CD8-positive, alpha-beta memory T cell (primary cell): ENCODE data around the gene KIF26A. TPM values are rescaled to one million over a fixed set of nuclear protein-coding genes. Genes with fewer than 3 reads are reported as not detected.

Experiments used
- CTCF ChIA-PET: fragments of 350-600 bp; sonication (Branson Sonifier 250); formaldehyde crosslinking; loops from one replicate; lab custom pipeline; 2021; ENCODE audit warnings: antibody characterized with exemption; lab: Charles Lee
- POLR2A ChIA-PET: fragments of 350-600 bp; sonication (Branson Sonifier 250); formaldehyde crosslinking; loops from one replicate; lab custom pipeline; 2021; ENCODE audit warnings: antibody characterized with exemption; lab: Charles Lee
- DNase-seq, 5 donors: peaks; one replicate each; pipeline versions ENCODE4 v3.0.0 to v3.0.0-alpha.2; 2020 to 2022; ENCODE audit warnings: mixed read lengths in 1 of 5
- H3K27ac ChIP-seq: one replicate; pipeline ENCODE4 v1.7.0; 2013; ENCODE audit warnings: low read depth, mild to moderate bottlenecking, low read length, moderate library complexity
- H3K27me3 ChIP-seq: 2 replicates; pipeline ENCODE4 v1.7.0; 2013; ENCODE audit warnings: low read length, mild to moderate bottlenecking; ENCODE audit not compliant: insufficient read depth, poor library complexity, severe bottlenecking
- H3K36me3 ChIP-seq: 2 replicates; pipeline ENCODE4 v1.7.0; 2013; ENCODE audit warnings: mild to moderate bottlenecking, low read length, moderate library complexity; ENCODE audit not compliant: insufficient read depth
- H3K4me1 ChIP-seq: 2 replicates; pipeline ENCODE4 v1.7.0; 2013; ENCODE audit warnings: mild to moderate bottlenecking, low read length, moderate library complexity; ENCODE audit not compliant: insufficient read depth
- H3K4me3 ChIP-seq: 2 replicates; pipeline ENCODE4 v1.7.0; 2013; ENCODE audit warnings: mild to moderate bottlenecking, low read length
- H3K9me3 ChIP-seq: 2 replicates; pipeline ENCODE4 v1.7.0; 2013; ENCODE audit warnings: mild to moderate bottlenecking, low read length
- H3K27ac Mint-ChIP-seq, 8 donors: one replicate each; pipeline ENCODE4 v1.8.0; 2020 to 2021; ENCODE audit warnings: mixed read lengths in 8 of 8, mild to moderate bottlenecking in 6 of 8, inconsistent platforms in 3 of 8, moderate library complexity in 3 of 8
- H3K27me3 Mint-ChIP-seq, 2 donors: one replicate each; pipeline ENCODE4 v1.8.0; 2020 to 2021; ENCODE audit warnings: mixed read lengths in 2 of 2, mild to moderate bottlenecking in 1 of 2, moderate library complexity in 1 of 2
- H3K36me3 Mint-ChIP-seq, 3 donors: one replicate each; pipeline ENCODE4 v1.8.0; 2020 to 2021; ENCODE audit warnings: mixed read lengths in 3 of 3, inconsistent platforms in 1 of 3, mild to moderate bottlenecking in 1 of 3
- H3K4me1 Mint-ChIP-seq, 3 donors: one replicate each; pipeline ENCODE4 v1.8.0; 2020 to 2021; ENCODE audit warnings: mixed read lengths in 3 of 3, inconsistent platforms in 1 of 3, mild to moderate bottlenecking in 1 of 3
- H3K4me3 Mint-ChIP-seq, 7 donors: one replicate each; pipeline ENCODE4 v1.8.0; 2020 to 2021; ENCODE audit warnings: mixed read lengths in 7 of 7, mild to moderate bottlenecking in 6 of 7, moderate library complexity in 4 of 7, inconsistent platforms in 2 of 7
- H3K9me3 Mint-ChIP-seq, 5 donors: one replicate each; pipeline ENCODE4 v1.8.0; 2020 to 2022; ENCODE audit warnings: mixed read lengths in 5 of 5, mild to moderate bottlenecking in 3 of 5, moderate library complexity in 2 of 5, inconsistent platforms in 1 of 5
- polyA plus RNA-seq: library from polyadenylated mRNA; unstranded; fragments of 300-500 nt; fragmentation: Illumina TruSeq; gene quantifications from one replicate; pipeline ENCODE4 v1.2.3, GENCODE V29; 2021
- total RNA-seq, 2 experiments: library from RNA; stranded (reverse); gene quantifications; one replicate each; pipeline ENCODE4 v1.2.3, GENCODE V29; 2021

The KIF26A gene
- total and polyA plus RNA-seq, 3 experiments from 2014 or later, result 0.15 to 0.20 TPM; not detected in 1

GRCh38 chr14:104163541-104163940 lies 25.2 kb downstream of the KIF26A start:
- POLR2A ChIA-PET, result no interaction called here
- Mint-ChIP-seq H3K4me3 (no peak overlapping the region), H3K27me3 (no peaks in the 10 kb centered on the region), H3K36me3 (no peaks in the 10 kb centered on the region), H3K27ac (no peak overlapping the region), H3K9me3 (no peaks in the 10 kb centered on the region), H3K4me1 (no peaks in the 10 kb centered on the region)
- Histone ChIP-seq H3K4me3 (no peak overlapping the region), H3K27ac (no peak overlapping the region), H3K9me3 (no peaks in the 10 kb centered on the region), H3K27me3 (no peaks in the 10 kb centered on the region), H3K4me1 (no peaks in the 10 kb centered on the region), H3K36me3 (no peaks in the 10 kb centered on the region)
- DNase-seq, result no peak
- CTCF ChIA-PET, result no interaction called here

DNA sequence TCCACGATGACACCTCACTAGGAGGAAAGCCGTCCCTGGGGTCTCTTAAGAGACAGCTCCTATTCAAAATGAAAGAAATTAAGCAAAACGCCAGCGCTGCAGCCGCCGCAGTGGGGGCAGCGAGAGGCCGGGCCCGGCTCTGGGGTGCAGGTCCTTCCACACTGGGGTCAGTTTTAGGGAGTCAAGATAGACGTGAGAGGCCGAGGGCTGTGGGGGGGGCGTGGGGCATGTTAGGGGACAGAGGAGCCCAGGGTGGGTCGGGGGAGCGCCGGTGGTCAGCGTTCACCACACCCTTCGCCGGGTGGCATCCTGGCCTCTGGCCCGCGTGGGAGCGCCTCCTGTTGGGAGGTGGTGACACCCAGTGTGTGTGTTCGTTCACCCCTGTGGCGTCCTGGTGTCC lies 25.7 kb downstream of the KIF26A start:
- H3K27ac ChIP-seq, result no peak overlapping the region
- Mint-ChIP-seq H3K27ac (no peak overlapping the region), H3K4me1 (no peaks in the 10 kb centered on the region), H3K27me3 (no peaks in the 10 kb centered on the region), H3K9me3 (no peaks in the 10 kb centered on the region), H3K4me3 (no peak overlapping the region), H3K36me3 (no peaks in the 10 kb centered on the region)
- H3K27me3 ChIP-seq, result no peaks in the 10 kb centered on the region
- no peak for DNase-seq
- ChIA-PET POLR2A (no interaction called here), CTCF (no interaction called here)
- no peak overlapping the region for H3K4me3 ChIP-seq
- H3K4me1 ChIP-seq, result no peaks in the 10 kb centered on the region
- H3K9me3 ChIP-seq, result no peaks in the 10 kb centered on the region
- no peaks in the 10 kb centered on the region for H3K36me3 ChIP-seq

GRCh38 chr14:104164512-104164911 lies 26.1 kb downstream of the KIF26A start:
- DNase-seq, result no peak
- ChIA-PET POLR2A (no interaction called here), CTCF (no interaction called here)
- Mint-ChIP-seq H3K27me3 (no peaks in the 10 kb centered on the region), H3K9me3 (no peaks in the 10 kb centered on the region), H3K4me1 (no peaks in the 10 kb centered on the region), H3K27ac (no peak overlapping the region), H3K4me3 (no peak overlapping the region), H3K36me3 (no peaks in the 10 kb centered on the region)
- Histone ChIP-seq H3K36me3 (no peaks in the 10 kb centered on the region), H3K4me3 (no peak overlapping the region), H3K27ac (no peak overlapping the region), H3K9me3 (no peaks in the 10 kb centered on the region), H3K27me3 (no peaks in the 10 kb centered on the region), H3K4me1 (no peaks in the 10 kb centered on the region)

GRCh38 chr14:104166698-104167097 lies 28.3 kb downstream of the KIF26A start:
- H3K27ac ChIP-seq, result no peak overlapping the region
- H3K9me3 ChIP-seq, result no peaks in the 10 kb centered on the region
- Mint-ChIP-seq H3K4me3 (no peak overlapping the region), H3K27ac (no peak overlapping the region), H3K4me1 (no peaks in the 10 kb centered on the region), H3K36me3 (no peaks in the 10 kb centered on the region), H3K9me3 (no peaks in the 10 kb centered on the region), H3K27me3 (no peaks in the 10 kb centered on the region)
- no peaks in the 10 kb centered on the region for H3K36me3 ChIP-seq
- H3K4me1 ChIP-seq, result no peaks in the 10 kb centered on the region
- no peak for DNase-seq
- no peak overlapping the region for H3K4me3 ChIP-seq
- H3K27me3 ChIP-seq, result no peaks in the 10 kb centered on the region
- POLR2A ChIA-PET, result no interaction called here
- CTCF ChIA-PET, result no interaction called here

- Mint-ChIP-seq H3K27me3 (no peaks in the 10 kb centered on the region), H3K27ac (no peak overlapping the region), H3K9me3 (no peaks in the 10 kb centered on the region), H3K4me1 (no peaks in the 10 kb centered on the region), H3K36me3 (no peaks in the 10 kb centered on the region), H3K4me3 (no peak overlapping the region)
- no peaks in the 10 kb centered on the region for H3K4me1 ChIP-seq
- no peaks in the 10 kb centered on the region for H3K9me3 ChIP-seq
- DNase-seq, result no peak
- H3K27ac ChIP-seq, result no peak overlapping the region
- no peak overlapping the region for H3K4me3 ChIP-seq
- no peaks in the 10 kb centered on the region for H3K36me3 ChIP-seq
- no peaks in the 10 kb centered on the region for H3K27me3 ChIP-seq
- CTCF ChIA-PET, result no interaction called here
- POLR2A ChIA-PET, result no interaction called here
These were observed 30.2 kb downstream of the KIF26A start for GRCh38 chr14:104168603-104169002.

DNA sequence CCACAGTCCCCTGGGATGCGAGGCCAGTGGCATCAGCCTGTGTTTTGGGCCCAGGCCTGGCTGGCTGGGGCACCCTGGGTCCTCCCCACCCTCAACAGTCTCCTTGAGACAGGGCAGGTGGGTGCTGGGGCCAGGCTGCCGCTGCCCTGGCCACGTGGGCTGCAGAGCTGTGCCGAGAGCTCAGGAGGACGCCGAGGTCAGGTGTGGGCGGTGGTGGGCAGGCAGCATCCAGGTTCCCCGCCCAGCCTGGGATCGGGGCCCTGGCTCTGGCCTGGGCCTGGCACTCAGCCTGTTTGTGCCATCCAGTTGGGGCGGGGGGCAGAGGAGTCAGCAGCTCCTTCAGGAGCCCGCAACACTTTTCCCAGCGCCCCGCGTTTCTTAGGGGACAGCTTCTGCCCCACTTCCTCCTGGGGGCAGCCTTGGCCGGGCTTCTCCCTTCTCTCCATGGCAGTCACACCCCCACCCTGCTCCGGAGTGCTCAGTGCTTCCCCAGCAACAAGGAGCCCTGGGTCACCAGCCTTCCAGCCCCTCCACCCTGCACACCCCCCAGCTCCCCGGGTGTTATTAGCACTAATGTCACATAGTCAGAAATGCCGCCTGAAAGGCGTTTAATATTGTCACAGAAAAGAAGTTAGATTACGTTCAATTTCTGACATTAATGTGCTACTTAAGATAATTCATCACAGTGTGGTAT lies 30.8 kb downstream of the KIF26A start:
- H3K9me3 Mint-ChIP-seq, result no peaks in the 10 kb centered on the region
- Histone ChIP-seq H3K27me3 (no peaks in the 10 kb centered on the region), H3K36me3 (no peaks in the 10 kb centered on the region), H3K9me3 (no peaks in the 10 kb centered on the region), H3K4me3 (no peak overlapping the region), H3K4me1 (no peaks in the 10 kb centered on the region), H3K27ac (no peak overlapping the region)
- no peak overlapping the region for H3K4me3 Mint-ChIP-seq
- H3K4me1 Mint-ChIP-seq, result no peaks in the 10 kb centered on the region
- no peak for DNase-seq
- no peaks in the 10 kb centered on the region for H3K27me3 Mint-ChIP-seq
- ChIA-PET POLR2A (no interaction called here), CTCF (no interaction called here)
- H3K36me3 Mint-ChIP-seq, result no peaks in the 10 kb centered on the region
- no peak overlapping the region for H3K27ac Mint-ChIP-seq

DNA sequence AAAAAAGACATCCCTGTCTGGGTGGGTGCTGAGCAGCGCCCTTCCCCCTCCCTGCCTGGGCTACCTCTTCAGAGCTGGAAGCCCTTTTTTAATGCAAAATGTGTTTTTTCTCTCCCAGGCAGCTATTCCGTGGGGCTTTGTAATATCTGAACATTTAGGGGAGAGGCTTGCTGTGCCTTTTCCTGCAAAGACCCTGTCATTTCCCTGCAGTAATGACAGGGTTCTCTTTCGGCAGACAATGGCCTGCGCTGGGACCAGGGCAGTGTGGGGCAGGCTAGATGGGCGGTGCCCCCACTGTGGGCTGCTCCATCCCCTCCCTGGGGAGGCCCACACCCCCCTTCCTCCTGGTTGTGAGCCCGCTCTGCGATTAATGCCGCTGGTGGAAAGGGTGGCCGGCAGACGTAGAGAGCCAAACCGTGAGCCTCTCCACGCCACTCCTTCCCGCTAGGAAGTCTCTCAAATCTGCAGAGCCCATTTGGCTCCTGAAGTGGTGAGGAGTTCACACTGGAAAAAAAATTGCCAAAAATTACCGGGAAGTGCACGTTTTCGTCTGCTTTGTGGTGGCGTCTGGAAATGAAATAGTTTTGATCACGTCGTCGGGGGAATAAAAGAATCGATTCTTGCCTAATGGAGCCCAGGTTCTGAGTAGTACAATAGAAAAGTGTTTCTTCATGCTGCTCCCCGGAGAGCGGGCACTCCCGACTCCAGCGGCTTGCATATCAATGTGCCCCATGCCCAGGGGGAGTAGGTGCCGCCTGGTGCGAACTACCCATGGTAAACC lies 31.5 kb downstream of the KIF26A start:
- H3K9me3 Mint-ChIP-seq, result no peaks in the 10 kb centered on the region
- Histone ChIP-seq H3K27ac (no peak overlapping the region), H3K9me3 (no peaks in the 10 kb centered on the region), H3K36me3 (no peaks in the 10 kb centered on the region), H3K27me3 (no peaks in the 10 kb centered on the region), H3K4me1 (no peaks in the 10 kb centered on the region), H3K4me3 (no peak overlapping the region)
- no peak overlapping the region for H3K27ac Mint-ChIP-seq
- H3K4me1 Mint-ChIP-seq, result no peaks in the 10 kb centered on the region
- no peaks in the 10 kb centered on the region for H3K36me3 Mint-ChIP-seq
- ChIA-PET CTCF (no interaction called here), POLR2A (no interaction called here)
- DNase-seq, result no peak
- no peak overlapping the region for H3K4me3 Mint-ChIP-seq
- no peaks in the 10 kb centered on the region for H3K27me3 Mint-ChIP-seq

DNA sequence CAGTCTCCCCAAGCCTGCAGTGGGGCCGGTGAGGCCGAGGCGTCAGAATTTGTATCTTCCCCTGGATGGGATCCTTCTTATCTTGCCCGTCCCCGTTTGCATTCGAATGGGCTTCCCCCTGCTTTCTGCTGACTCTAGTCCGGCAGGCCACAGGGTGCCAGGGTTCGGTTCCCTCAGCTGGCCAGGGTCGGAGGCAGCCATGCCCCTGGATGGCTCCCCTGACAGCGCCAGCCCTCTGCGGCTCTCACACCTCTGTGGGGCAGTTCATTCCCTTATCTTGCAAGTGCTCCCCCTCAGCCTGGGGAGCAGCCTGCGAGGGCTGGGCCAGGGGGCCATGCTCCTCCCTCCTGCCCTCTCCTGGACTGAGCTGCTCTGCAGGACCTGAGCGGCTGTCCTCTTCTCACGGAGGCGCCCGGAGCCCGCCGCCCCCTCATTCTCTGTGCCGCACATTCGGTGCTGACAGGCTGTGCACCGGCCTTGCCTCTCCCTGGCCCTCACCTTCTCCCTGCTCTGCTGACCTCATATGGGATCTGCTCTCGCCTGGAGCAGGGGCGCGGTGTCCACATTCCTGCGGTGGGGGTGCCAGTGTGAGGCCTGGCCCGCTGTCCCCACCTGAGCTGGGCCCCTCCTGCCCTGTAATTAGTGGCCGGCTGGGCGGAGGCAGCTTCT lies 32.8 kb downstream of the KIF26A start:
- Histone ChIP-seq H3K9me3 (no peaks in the 10 kb centered on the region), H3K36me3 (no peaks in the 10 kb centered on the region), H3K27me3 (no peaks in the 10 kb centered on the region), H3K4me3 (no peak overlapping the region), H3K27ac (no peak overlapping the region), H3K4me1 (no peaks in the 10 kb centered on the region)
- H3K36me3 Mint-ChIP-seq, result no peaks in the 10 kb centered on the region
- H3K27me3 Mint-ChIP-seq, result no peaks in the 10 kb centered on the region
- no peak for DNase-seq
- H3K4me3 Mint-ChIP-seq, result no peak overlapping the region
- no peak overlapping the region for H3K27ac Mint-ChIP-seq
- H3K9me3 Mint-ChIP-seq, result no peaks in the 10 kb centered on the region
- ChIA-PET POLR2A (no interaction called here), CTCF (no interaction called here)
- H3K4me1 Mint-ChIP-seq, result no peaks in the 10 kb centered on the region
